BLaER1 treated with 17β-estradiol and CSF1 and Interleukin-3, amounts not matched to agents 10 nM and 100 nM (cell line): ENCODE measurements around the gene ARL6IP5.
A peak's percentile ranks its signal among the peaks of the same experiment; 100 is the strongest.

ENCODE experiments used
- H3K27ac ChIP-seq, 11 experiments: shearing (Covaris generic); formaldehyde crosslinking; 2 replicates each; pipeline ENCODE4 v1.8.1; 2022
- H3K27me3 ChIP-seq, 11 experiments: shearing (Covaris generic); formaldehyde crosslinking; 2 replicates each; pipeline ENCODE4 v1.8.1; 2022
- H3K36me3 ChIP-seq, 11 experiments: shearing (Covaris generic); formaldehyde crosslinking; 2 replicates each; pipeline ENCODE4 v1.8.1; 2022
- H3K4me1 ChIP-seq, 10 experiments: shearing (Covaris generic); formaldehyde crosslinking; 2 replicates each; pipeline ENCODE4 v1.8.1; 2022
- H3K4me2 ChIP-seq, 11 experiments: shearing (Covaris generic); formaldehyde crosslinking; 2 replicates each; pipeline ENCODE4 v1.8.1; 2022
- H3K4me3 ChIP-seq, 10 experiments: shearing (Covaris generic); formaldehyde crosslinking; 2 replicates each; pipeline ENCODE4 v1.8.1; 2022
- H3K9ac ChIP-seq, 11 experiments: shearing (Covaris generic); formaldehyde crosslinking; 2 replicates each; pipeline ENCODE4 v1.8.1; 2022
- H3K9me3 ChIP-seq, 11 experiments: shearing (Covaris generic); formaldehyde crosslinking; replicated peaks in 1 of 11; 2 replicates each; pipeline ENCODE4 v1.8.1; 2022
- H4K20me1 ChIP-seq, 11 experiments: shearing (Covaris generic); formaldehyde crosslinking; 2 replicates each; pipeline ENCODE4 v1.8.1; 2022
- Cebpa-rat ChIP-seq, 11 experiments: shearing (Covaris generic); IDR thresholded peaks; 2 replicates each; pipeline ENCODE4 v1.8.1; 2022

The ARL6IP5 gene

DNA sequence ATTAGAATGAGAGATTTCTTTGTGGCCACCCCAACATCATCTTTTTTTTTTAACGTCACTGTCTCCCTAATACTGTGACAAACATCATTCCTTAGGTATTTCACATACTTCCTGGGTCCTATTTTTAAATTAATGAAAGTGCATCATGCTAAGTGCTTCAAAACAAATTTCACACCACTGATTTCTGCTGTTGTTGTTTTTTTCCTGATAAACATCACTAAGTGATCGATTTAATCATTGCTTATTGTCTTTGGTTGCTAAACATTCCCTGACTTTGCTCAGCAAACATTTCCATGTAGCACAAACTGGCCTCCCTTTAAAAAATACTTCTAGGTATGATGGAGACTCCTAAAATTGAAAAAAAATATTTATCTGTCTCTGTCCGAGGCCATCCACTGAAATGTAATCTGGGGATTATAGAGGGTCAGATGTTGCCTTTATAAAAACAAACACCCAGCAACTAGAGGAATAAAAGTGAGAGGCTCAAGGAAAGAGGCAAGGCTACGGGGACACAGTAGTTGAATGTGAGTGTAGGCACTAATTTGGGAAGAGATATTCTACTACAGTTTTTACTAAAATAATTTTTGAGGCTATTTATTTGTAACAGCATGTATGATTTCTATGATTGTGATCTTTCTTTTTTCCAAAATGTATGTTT, 58.2 kb downstream of the ARL6IP5 start:
- H3K27ac ChIP-seq: no peak overlapping the region
- H3K36me3 ChIP-seq: no peaks in the 10 kb centered on the region
- no peak overlapping the region for H3K4me3 ChIP-seq
- H4K20me1 ChIP-seq: no peaks in the 10 kb centered on the region
- TF ChIP-seq Cebpa-rat (IDR thresholded peaks at IDR 0.05): no peak
- H3K9ac ChIP-seq: no peak overlapping the region
- H3K9me3 ChIP-seq: no peaks in the 10 kb centered on the region
- H3K4me1 ChIP-seq: peaks cover 0 to 17% (median 12%) of the 10 kb centered on the region in 10 experiments; a peak in 16 of 20 replicates
- H3K27me3 ChIP-seq: no peaks in the 10 kb centered on the region
- H3K4me2 ChIP-seq: no peak overlapping the region

DNA sequence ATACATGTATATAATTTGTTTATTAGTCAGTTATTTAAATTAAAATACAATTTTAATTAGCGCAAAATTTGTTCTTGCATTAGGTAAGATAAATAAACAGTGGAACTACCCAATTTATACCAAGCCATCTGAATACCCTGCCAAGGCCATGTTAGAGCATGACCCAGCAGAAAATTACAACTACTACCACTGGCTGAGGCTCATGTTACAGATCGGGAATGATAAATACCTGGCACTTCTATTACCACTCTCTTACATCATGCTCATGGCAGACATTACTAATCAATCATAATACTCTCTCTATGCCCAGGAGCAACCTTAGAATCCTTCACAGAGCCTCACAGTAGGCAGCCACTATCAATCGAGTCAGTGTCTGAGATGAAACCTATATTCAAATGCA, 58.9 kb downstream of the ARL6IP5 start:
- Histone ChIP-seq H3K4me1 (peaks cover 0 to 17% (median 12%) of the 10 kb centered on the region in 10 experiments; a peak in 16 of 20 replicates), H3K9me3 (no peaks in the 10 kb centered on the region), H3K27ac (no peak overlapping the region), H3K4me3 (no peak overlapping the region), H3K9ac (no peak overlapping the region), H4K20me1 (no peaks in the 10 kb centered on the region), H3K4me2 (no peak overlapping the region), H3K36me3 (no peaks in the 10 kb centered on the region), H3K27me3 (no peaks in the 10 kb centered on the region)
- no peak for TF ChIP-seq Cebpa-rat (IDR thresholded peaks at IDR 0.05)

DNA sequence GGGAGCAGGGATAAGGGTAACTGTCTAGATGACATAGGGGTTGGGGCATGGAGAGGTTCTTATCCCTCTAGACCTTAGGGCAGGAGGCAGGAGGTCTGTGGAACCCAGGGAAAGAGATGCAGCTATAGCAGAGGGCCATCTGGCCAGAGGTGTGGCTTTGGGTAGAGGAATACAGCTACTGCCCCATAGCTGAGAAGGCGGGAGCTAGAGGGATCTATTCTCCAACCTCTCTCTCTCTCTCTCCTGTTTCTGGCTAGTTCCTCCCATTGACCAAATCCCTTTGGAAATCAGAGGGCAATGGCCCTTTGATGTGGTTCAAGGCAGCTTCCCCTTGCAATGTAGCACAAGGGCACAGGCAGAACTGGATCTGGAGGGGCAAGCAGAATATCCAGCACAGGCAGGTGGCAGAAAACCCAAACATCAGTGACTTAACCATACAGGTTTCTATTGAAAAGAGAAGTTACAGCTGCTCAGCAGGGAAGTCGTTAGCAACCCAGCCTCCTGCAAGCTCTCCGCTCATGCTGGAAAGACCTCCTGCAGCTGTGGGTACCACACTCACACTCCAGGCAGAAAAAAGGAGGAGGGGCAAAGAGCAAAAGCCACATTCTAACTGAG, 60.0 kb downstream of the ARL6IP5 start:
- H3K4me2 ChIP-seq: peak overlapping the region in 9 of 11 experiments; percentile 2 to 40 (median 18); a peak in 8 of 22 replicates
- no peak overlapping the region for H3K4me3 ChIP-seq
- TF ChIP-seq Cebpa-rat (IDR thresholded peaks at IDR 0.05): no peak
- no peaks in the 10 kb centered on the region for H3K27me3 ChIP-seq
- no peaks in the 10 kb centered on the region for H3K36me3 ChIP-seq
- no peaks in the 10 kb centered on the region for H3K9me3 ChIP-seq
- H3K4me1 ChIP-seq: peaks cover 0 to 17% (median 12%) of the 10 kb centered on the region in 10 experiments; a peak in 16 of 20 replicates
- no peak overlapping the region for H3K9ac ChIP-seq
- no peak overlapping the region for H3K27ac ChIP-seq
- no peaks in the 10 kb centered on the region for H4K20me1 ChIP-seq

DNA sequence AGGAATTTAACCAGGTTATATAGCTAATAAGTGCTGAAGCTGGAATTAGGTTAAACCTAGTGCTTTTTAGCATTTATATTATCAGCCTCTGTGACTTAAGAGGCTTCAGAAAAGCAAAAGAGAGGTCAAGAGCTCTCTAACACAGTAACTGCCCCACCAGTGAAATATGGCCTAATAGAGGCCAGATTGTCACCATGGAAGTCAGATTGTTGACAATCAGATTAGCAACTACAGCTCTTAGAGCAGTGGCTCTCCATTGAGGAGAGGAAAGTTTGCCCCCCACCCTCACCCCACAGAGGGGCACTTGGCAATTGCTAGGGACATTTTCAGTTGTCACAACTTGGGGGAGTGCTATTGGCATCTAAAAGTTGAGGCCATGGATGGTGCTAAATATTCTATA, 61.0 kb downstream of the ARL6IP5 start:
- Histone ChIP-seq H3K27ac (no peak overlapping the region), H3K36me3 (no peaks in the 10 kb centered on the region), H3K4me2 (no peak overlapping the region), H4K20me1 (no peaks in the 10 kb centered on the region), H3K4me3 (no peak overlapping the region), H3K9ac (no peak overlapping the region), H3K9me3 (no peaks in the 10 kb centered on the region), H3K4me1 (peaks cover 0 to 12% (median 11%) of the 10 kb centered on the region in 10 experiments; a peak in 16 of 20 replicates), H3K27me3 (no peaks in the 10 kb centered on the region)
- TF ChIP-seq Cebpa-rat (IDR thresholded peaks at IDR 0.05): no peak

DNA sequence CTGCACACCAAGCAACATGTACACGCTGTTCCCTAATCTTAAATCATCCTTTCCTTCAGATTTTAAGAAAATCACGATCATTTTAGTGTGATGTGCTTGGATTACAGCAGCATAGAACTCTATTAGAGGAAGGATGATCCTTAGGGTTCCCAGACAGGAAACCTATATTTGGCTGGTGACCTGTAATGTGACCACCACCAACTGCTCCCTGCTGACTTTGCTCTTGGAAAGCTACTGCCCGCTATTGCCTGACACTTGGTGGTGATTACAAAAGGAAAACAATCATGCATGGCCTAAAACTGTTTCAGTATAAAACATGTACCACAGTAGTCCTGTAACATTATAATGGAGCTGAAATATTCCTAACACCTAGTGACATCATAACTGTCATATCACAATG, 64.8 kb downstream of the ARL6IP5 start:
- Histone ChIP-seq H3K27me3 (no peaks in the 10 kb centered on the region), H3K4me1 (peaks cover 0 to 10% (median 9%) of the 10 kb centered on the region in 10 experiments; a peak in 16 of 20 replicates), H3K4me2 (no peak overlapping the region), H3K9ac (no peak overlapping the region), H4K20me1 (no peaks in the 10 kb centered on the region), H3K36me3 (no peaks in the 10 kb centered on the region), H3K4me3 (no peak overlapping the region), H3K27ac (no peak overlapping the region), H3K9me3 (no peaks in the 10 kb centered on the region)
- no peak for TF ChIP-seq Cebpa-rat (IDR thresholded peaks at IDR 0.05)
